GM18508 (cell line): Measurements from ENCODE around the gene UXS1.
A peak's percentile ranks its signal among the peaks of the same experiment; 100 is the strongest.

Experiments
- ATAC-seq: cut with Tn5 transposase; IDR thresholded peaks from one replicate; pipeline ENCODE4 v1.9.1; 2021; ENCODE audit warnings: moderate number of reproducible peaks; ENCODE audit not compliant: insufficient read depth, unreplicated experiment

UXS1 gene

DNA sequence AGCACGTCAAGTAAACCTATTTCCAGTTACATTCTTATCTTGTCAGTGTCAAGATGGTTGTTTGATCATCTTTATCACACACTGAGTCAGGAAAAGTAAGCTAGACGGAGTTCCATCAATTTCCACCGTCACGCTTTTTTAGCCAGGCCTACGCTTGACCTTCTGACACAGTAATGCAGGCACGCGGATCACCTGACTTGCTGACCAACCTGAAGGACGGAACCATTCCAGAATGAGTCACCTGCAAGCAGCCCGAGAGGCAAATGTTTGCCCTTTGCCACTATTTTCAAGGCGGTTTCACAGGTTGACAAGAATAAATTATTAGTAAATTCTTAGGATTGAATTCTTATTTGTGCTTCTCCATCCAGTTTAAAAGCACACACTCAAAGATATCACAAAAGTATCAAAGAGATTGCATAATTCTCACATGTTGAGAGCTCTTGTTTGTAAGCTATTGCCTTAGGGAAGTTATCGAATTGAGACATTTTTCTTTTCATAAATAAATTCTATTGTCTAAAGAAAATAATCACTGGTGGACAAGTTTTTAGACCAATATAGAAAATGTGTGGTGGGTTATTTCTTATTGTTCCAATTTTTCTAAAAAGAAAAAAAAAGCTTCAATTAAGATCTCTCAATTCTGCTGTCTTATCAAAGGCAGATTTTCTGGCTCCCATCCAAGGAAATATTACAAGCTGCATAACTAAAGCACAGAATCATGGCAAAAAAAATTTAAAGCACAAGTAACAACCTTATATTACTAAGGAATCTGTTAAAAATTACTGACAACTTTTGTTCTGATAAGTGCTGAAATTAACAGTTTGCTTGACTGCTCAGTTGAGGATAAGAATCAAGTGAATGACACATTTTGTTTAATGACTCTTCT is 31.9 kb downstream of the UXS1 start:
- no peak for ATAC-seq

DNA sequence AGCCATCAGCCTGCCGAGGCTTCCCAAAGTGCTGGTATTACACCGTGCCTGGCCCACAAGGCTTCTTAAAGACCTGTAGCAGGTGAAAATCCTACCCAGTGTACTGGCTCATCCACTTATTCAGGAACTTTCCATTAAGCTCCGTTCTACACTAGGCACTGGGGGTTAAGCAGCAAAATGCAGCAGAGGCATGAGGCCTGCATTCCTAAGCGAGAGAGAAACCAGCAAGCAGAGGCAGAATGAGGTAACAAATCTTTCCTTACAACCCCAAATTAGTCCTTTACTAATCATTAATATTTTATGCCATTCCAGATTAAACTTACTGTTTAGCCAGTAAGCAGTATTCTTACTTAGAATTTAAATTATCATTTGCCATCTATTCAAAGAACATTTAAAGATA is 32.8 kb downstream of the UXS1 start:
- ATAC-seq: no peak

DNA sequence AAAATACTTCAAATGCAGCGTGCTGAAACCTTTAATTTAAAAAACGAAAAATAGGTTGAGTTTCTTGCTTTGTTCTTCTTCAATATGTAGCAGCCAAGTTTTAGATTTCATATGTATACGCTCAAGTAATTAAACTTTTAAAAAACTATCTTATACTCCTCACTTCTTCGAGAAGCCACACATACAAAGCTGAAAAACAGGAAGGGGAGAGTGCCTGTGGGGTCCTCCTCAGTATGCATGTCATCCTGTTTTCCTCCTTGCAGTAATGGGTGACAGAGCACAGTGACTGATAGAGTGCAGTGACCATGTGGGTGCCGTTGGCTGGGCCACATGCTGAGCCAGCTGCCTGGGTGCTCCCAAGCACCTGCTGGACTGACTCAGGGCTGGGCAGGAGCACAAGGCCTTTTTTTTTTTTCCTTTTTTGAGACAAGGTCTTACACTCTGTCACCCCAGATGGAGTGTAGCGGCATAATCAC is 33.3 kb downstream of the UXS1 start:
- peak; percentile 40 for ATAC-seq

DNA sequence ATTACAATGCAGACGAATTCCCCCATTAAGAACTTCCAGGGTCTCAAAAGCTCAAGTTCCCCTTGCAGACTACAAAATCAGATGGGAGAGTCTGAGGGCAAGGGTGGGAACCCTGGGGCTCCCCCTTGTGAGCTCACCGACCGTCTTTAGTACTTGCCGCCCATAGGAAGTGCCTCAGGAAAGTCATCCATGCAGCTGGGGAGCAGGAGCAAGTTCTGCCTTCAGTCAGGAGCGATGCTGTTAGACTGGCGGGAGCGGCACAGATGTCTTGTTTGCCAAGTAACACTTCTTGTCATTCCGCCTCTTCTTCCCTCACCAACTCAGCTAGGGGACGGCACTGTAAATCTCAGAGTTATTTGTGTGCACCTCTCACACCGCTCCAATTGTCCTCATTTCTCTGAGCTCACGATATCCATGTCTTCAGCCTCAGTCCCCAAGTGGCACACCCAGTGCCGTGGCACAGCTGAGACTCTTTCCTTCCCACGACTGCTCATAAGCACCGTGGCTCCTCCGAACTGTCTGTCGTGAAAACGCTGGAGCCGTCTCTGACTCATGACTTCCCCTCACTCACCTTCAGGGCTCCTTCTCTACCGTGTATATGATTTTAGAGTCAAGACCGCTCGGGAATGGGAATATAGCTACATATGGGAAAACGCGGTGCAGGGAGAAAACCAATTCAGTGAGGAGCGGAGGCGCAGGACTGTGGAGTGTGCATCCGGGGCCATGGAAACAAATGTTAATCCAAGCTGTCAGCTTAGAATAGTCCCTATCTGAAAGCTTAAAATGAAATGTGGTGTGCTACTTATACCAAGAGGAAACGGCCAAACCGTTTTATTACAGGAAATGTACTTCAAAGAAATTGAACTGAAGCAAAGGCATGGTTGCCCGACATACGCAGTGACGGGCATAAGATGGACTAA is 34.0 kb downstream of the UXS1 start:
- ATAC-seq: peak; percentile 42

DNA sequence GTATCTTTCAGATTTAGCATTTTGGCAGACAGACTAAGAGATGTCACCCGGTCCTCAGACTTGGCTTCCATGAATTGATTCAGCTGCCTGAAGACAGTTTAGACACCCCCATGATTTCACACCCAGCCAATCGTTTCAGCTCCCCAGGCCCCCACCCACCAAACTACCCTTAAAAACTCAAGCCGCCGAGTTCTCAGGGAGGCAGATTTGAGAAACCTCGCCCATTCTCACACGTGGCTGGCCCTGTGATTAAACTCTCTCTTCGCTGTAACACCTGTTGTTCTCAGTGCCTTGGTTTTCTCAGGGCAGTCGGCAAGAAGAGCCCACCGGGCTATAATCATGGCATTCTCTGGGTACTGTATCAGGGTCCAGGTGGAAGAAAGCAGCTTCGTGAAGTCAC is 35.2 kb downstream of the UXS1 start:
- ATAC-seq: no peak

DNA sequence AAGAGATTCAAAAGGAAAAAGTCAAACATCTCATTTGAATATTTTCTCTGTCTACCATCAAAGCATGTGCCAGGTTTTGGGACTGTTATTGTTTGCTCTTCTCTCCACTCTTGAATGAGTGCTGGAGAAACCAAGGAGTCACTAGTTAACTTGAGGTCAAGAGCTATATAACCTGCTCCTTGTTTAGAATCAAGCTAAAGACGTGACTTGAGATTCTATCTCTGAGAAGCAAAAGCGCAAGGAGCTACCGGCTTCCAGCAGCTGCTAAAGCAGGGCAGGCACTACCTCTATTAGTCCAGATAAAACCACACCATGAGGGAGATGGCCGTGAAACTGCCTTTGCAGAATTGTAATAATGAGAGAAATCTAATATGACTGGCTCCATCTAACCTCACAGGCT is 36.0 kb downstream of the UXS1 start:
- ATAC-seq: no peak

DNA sequence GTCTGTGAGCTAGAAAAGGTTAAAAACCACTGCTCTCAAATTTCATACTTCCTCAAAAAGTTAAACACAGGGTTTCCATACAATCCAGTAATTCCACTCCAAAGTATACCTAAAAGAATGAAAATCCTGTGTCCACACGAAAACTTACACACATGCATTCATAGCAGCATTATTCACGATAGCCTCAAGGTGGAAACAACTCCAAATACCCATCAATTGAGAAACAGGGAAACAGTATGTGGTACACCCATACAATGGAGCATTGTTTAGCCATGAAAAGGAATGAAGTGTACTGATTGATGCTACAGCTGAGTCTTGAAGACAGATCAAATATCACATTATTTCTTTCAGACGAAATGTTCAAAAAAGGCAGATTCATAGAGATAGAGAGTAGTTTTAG is 36.7 kb downstream of the UXS1 start:
- ATAC-seq: no peak

DNA sequence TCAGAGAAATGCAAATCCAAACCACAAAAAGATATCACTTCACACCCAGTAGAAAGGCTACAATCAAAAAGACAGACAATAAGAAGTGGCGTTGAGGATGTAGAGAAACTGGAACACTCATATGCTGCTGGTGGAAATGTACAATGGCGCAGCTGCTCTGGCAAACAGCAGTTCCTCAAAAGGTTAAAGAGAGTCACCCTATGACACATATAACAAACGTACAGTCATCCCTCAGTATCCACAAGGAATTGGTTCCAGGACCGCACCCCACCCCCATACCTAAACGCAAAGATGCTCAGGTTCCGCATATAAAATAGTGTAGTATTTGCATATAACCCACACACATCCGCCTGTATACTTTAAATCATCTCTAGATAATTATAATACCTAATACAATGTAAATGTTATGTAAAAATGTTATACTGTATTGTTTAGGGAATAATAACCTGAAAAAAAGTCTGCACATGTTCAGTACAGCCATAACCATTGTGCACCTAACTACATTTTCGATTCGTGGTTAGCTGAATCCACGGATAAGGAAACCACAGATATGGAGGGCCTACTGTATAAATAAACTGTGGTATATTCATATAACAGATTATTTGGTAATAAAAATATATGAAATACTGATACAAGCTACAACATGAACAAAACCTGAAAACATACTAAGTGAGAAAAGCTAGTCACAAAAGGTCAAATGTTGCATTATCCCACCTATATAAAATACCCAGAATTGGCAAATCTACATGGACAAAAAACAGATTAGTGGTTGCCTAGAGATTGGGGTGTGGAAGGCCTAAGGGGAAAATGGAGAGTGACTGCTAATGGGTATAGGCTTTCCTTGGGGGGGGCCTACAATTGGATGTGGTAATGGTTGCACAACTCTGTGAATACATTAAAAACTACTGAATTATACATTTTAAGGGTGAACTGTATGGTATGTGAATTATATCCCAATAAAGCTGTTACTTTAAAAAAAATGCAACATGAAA is 37.5 kb downstream of the UXS1 start:
- ATAC-seq: no peak

DNA sequence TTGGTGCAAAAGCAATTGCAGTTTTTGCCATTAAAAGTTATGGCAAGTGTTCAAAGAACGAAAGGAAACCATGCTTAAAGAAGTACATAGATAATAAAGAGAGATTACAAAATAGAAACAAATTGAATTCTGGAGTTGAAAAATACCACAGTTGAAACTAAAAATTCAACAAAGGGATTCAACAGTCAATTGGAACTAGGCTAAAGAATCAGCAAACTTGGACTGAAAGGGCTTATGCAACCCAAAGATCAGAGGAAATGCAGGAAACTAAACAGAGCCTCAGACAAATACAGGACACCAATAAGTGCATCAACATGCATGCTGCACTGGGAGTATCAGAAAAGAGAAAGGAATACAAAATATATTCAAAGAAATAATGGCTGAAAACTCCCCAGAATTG is 40.3 kb downstream of the UXS1 start:
- ATAC-seq: no peak

DNA sequence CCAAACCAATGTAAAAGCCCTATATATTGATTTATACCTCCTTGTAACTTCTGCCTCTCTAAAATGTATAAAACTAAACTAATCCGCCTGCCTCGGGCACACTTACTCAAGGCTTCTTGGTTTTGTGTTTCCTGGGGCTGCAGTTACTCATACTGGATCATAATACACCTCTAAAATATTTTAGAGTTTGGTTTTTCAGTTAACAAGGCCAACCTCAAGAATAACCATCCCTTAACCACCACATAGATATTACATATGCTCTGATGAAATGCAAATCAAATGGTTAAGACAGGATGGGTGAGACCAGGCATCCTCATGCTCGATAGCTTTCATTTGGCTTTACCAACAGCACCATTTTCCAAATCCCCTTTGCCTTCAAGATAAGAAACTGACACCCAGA is 46.4 kb downstream of the UXS1 start:
- ATAC-seq: peak; percentile 74

DNA sequence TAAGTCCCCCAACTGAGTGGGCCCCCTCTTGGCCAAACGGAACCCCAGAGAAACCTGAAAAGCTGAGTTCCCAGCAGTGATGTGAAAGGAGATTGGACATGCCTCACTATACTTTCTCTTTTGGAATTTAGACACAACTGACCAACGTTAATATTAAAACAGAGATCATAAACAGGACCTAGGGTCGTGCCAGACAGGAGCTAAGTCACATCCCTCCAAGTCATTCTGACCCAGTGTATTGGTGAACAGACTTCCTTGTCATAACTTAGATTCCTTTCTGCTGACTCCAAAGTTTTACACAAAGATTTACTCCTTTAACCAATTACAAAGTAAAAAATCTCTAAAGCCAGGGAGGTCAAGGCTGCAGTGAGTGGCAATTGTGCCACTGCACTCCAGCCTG is 46.9 kb downstream of the UXS1 start:
- ATAC-seq: no peak

DNA sequence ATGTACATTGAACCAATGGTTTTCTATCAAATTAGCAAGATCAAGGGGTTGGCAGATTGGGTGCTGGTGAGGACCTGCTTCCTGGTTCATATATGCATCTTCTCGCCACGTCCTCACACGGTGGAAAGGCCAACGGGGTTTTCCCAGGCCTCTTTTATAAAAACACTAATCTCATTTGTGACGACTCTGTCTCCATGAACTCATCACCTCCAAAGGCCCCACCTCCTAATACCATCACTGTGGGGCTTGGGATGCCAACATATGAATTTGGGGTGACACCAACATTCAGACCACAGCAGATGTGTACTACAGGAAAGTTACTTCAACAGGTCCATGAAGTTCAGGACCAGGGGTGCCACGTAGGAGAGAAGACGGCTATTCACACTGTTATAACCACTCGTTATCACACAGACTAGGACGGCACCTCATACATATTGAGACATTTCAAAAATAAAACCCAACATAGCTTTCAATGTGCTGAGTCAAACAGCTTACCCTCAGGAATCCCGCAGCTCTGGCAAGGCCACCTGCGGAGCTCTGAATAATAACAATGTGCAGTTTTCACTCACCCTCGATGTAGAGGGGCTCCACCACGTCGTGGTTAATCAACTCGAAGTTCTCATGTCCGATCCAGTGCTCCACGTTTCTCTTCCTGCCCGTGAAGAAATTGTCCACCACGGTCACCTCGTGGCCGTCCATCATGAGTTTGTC is 49.3 kb downstream of the UXS1 start:
- no peak for ATAC-seq

DNA sequence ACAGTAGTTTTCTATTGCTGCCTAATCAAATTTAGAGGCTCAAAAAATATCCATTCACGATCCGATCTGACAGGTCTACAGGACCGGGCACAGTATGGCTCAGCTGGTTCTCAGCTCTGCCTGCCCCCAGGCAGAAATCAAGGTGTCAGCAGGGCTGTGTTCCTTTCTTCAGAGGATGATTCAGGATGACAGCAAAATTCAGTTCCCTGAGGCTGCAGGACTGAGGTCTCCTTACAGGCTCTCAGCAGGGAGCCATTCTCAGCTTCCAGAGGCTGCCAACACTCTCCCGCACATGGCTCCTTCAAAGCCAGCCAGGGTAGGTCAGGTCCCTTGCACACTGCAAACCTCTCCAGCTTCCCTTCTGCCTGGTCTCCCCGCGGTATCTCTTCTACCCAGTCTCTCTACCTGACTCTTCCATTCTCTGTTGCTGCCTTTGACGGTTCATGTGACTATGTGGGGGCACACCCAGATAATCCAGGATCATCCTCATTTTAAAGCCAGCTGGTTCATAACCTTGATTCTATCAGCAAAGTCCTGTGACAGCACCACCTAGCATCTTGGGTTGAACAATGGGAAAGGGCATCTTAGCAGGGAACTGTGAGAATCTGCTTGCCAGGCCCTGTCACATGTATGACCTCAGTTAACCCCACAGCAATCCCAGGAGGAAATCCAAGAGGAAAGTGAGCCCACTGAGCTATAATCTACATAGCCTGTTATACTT is 50.4 kb downstream of the UXS1 start:
- no peak for ATAC-seq

DNA sequence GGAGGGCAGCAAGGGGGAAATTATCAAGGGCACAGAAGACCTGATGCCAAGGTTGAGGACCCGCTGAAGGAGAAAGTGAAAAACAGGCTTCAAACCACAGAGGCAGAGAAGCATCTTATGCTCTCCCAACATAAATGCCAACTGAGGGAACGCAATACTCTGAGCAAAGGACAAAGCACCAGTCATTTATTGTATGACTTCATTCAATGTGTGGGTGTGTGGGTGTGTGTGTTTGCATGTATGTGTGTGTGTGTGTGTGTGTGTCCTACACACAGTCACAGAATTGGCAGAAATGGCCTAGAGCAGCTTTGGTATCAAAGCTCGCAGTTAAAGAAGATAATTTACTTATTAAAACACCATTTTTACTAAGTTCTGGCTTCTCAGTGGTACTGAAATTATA is 51.4 kb downstream of the UXS1 start:
- no peak for ATAC-seq

DNA sequence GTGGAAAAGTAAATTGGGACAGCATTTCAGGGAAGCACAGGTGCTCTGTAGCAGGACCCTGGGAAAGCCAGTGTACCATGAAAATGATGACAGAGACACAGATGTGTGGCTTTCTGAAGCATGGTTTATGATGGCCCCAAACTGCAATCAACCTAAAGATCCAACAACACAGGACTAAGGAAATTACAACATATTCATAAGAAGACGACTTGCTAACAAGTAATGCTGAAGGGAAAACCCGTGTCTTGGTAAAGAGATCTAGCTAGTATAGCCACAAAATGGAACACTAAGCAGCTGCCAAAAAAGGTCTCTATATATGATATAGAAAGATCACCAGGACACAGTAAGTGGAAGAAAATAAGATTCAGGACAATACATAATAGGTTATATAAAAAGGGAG is 53.2 kb downstream of the UXS1 start:
- ATAC-seq: no peak

DNA sequence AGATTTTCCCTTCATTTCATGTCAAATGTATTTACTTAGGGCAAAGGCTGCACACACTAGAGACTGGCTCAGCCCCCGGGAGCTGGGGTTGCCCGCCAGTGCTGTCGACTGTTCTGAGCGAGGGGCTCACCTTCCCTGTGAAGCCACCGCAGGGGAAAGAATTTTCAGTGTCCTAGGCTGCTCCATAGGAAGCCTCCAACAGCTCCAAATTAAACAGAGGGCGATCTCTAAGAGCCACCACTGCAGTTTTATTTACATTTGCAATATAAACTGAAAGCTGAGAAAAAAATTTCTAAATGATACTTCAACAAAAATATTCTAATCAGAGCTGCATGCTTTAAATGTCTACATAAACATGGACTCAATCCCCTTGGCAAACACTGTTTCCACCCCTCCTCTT is 54.0 kb downstream of the UXS1 start:
- ATAC-seq: no peak

DNA sequence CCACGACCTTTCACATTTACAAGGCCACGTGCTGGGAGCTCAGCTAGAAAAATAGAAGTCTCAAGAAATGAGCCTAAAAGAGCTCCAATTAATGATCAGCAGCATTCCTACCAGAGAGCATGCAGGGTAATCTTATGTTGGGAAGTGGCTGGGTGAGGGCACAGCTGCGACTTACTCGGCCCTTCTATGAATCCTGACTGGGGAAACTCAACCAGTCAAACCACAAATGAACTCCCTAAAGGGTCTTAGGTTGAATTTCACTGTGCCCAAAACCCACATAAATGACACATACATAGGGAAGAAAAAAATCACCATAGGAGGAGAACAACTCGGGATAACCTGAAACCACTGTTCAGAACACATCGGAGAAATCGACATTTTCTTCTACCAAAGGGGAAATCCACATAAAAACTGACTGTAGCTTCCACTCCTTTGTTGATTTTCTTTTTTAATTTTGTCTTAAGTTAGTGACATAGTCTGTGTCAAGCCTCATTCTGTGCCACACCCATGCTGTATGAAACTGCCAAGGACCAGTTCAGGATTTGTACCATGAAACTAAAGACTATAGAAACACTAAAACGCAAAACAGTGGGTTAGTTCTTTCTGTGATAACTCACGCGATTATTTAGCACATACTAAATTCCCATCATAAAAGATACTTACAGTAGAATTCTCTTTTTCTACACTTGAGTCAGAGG is 54.7 kb downstream of the UXS1 start:
- ATAC-seq: no peak

DNA sequence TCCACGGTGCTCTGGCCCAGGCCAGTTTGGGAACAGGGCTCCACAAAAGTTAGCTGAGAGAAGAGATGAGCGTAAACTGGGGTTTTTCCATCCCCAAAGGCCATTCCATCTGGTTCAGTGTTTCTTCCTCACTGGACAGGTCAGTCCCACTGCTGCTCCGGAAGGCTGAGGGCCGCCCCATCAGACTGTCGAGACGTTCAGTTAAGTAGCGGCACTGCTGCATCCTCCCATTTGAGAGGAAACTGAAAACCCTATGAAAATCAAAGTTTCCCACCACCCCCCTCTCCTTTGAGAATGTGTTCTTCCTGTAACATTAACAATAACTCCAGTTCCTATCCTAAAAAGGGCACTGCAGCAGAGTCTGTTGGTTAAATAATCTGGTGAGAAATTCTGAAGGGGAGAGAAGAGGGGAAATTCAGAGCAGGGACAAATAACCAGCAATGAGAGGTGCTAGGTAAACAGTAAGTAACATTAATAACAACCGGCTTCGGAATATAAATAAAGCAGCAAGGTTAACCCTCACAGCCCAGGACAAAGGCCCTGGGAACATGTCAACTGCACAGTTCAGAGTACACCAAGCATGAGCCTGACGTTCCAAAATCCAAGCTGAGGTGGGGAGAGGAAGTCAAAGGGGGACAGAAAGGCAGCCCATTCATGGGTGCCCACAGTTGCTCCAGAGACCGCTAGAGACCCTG is 55.4 kb downstream of the UXS1 start:
- no peak for ATAC-seq
